ENCODE data around the gene GADD45B.
"Not testable (repeated sequence)": the region's sequence is repeated elsewhere in the genome, so short reads cannot be mapped to it uniquely, and the experiment has no call there.

The GADD45B gene

DNA sequence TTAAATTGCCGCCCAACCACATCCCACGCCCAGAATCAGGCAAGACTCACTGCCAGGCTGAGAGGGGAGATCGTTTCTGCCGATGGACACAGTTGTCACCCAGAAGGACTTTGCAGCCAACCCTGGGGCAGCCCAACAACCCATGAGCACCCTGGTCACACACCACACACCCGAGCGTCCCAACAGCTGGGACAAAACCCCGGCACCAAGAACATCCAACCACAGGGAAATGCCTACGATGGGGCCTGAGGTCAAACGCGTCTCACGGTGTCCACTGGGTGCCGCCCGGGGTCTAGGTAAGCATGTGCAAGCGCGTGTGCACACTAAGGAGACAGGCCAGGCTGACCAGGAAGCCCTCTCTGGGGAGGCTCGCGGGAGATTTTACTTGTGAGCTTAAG is 32.1 kb upstream of the GADD45B start:
- DNase-seq (ENCODE audit: low read depth), result no peak

DNA sequence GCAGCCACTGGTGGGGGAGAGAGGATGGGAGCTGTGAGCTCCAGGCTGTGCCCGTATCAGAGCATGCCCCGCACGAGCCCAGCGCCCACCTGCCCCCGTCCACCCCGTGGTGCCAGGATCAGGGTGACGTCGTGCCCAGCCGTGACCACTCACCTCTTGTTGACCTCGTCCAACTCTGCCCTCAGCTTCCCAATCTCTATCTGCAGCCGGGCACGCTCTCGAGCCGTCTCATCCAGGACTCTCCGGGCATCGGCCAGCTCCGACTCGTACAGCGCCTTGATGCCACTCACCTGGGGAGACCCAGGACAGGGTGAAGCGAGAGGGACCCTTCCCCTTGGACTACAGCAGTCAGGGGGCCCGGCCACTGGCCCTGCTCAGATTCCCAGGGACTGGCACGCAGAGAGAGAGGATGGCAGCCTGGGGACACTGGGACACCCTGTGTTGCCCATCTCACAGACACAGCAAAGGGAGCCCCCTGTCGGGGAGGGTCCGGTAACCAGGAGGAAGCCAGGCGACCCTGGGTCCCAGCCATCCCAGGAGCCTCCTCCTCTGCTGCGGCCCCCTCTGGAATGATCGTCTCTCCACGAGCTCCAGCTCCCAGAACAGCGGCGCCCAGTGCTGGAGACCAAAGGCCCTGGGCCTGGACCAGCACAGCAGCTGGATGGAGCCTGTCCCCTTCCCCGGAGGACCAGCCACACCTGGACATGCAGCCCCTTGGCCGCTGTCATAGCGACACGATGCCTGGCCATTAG is 31.5 kb upstream of the GADD45B start:
- no peak for DNase-seq (ENCODE audit: low read depth)

DNA sequence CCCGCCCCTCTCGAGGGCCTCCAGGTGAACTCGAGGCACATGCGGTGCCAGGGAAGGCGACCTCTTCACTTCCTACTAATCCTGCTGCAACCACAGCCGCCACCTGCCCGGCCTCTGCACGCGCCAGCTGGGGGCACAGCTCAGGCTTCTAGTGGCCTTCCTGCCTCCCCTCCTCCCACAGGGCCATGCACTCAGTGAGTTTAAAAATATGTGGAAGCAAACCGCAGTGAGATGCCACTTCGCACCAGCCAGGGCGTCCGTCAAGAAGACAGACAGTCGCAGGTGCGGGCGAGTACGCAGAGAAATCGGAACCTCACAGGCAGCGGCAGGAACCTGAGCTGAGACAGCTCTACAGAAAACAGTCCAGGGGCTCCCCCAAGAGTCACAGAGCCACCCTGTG is 29.5 kb upstream of the GADD45B start:
- no peak for DNase-seq (ENCODE audit: low read depth)

DNA sequence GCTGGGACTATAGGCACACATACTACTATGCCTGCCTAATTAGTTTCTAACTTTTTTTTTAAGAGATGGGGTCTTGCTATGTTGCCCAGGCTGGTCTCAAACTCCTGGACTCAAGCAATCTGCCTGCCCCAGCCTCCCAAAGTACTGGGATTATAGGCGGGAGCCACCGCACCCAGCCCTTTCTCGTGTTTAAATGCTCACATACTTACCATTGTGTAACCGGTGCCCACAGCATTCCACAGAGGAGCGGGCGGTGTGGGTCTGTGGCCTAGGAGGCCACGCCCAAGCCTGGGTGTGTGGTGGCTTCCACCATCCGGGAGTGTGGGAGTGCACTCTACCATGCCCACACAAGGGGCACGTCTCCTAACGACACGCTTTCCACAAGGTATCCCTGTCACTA is 26.9 kb upstream of the GADD45B start:
- DNase-seq (ENCODE audit: low read depth), result no peak

DNA sequence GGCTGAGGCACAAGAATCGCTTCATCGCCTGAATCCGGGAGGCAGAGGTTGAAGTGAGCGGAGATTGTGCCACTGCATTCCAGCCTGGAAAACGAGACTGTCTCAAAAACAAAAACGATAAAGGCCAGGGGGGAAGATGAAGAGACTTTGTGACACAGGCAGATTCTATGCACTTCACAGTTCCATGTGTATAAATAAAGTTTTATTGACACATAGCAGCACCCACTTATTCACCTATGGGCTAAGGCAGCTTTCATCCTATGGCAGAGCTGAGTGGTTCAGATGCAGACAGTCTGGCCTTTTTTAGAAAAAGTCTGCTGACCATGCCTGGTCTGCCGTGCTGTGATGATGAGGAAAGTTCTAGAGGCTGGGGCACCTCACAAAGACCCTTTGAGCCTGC is 24.8 kb upstream of the GADD45B start:
- no peak for DNase-seq (ENCODE audit: low read depth)

DNA sequence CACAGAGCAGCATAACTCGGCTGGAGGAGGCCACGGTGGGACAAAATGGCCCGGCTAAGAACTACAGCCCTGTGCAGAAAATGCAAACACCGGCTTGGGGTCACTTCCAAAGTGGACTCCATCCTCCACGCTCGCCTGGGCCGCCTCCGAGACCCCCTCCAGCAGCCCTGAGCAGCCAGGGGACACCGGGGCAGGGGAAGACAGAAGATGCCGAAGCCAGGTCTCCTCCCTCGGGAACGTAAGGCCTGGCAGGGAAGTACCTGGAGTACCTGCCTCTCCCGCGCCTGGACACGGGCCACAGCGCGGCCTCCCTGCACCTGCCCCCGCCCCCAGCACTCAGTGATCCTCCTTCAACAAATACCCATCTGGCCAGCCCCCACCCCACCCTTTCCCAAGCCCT is 24.2 kb upstream of the GADD45B start:
- DNase-seq (ENCODE audit: low read depth), result no peak

DNA sequence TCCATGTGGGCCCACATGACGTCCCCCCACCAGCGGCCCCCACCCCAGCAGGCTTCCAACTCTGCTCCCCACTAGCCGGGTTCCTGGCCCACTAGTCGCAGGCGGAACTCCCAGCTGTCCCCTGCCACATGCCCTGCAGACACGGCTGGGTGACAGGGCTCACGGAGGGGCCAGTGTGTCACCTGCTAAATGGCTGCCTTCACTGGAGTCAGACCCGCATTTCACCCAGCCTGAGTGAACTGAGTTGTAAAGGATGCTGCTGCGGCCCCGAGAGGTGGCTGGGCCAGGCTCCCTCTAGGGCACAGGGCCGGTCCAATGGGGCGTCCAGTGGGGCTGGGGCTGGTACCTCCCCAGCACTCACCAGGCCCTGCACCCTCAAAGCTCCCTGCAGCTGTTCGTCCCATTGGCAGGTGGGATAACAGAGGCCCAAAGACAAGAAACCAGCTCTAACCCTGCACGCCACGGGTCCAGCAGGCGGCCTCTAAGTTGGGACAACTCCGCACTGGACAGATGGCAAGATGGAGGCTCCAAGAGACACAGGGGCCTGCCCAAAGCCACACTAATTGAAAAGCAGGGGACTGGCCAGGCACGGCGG is 22.4 kb upstream of the GADD45B start:
- no peak for DNase-seq (ENCODE audit: low read depth)

DNA sequence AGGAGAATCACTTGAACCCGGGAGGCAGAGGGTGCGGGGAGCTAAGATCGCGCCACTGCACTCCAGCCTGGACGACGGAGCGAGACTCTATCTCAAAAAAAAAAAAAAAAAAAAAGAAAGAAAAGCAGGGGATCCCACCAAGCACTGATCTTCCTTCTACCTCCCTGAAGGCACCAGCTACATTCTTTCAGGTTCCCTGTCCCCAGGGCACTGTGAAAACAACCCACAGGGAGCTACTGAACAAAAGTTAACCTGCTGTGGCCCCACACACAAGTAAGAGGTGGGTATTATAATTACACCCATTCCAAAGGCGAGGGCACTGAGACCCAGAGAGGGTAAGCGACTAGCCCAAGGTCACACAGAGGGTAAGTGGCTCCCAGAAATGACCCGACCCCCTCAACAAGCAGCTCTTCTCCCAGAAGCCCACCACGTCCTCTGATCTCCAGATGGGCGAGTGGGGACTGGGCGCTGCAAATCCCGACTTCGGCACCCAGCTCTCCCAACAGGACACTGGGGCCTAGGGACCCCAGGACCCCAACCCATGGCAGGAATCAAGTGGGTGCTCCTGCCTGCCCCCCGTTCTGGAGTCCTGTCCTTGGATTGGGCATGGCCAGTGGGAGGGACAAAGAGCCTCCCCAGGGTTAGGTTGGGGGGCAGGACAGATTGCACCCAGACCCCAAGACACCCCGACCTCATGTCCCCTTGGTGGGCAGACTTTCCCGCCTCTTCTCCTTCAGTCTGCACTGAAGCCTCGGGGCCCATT is 21.5 kb upstream of the GADD45B start:
- no peak for DNase-seq (ENCODE audit: low read depth)

DNA sequence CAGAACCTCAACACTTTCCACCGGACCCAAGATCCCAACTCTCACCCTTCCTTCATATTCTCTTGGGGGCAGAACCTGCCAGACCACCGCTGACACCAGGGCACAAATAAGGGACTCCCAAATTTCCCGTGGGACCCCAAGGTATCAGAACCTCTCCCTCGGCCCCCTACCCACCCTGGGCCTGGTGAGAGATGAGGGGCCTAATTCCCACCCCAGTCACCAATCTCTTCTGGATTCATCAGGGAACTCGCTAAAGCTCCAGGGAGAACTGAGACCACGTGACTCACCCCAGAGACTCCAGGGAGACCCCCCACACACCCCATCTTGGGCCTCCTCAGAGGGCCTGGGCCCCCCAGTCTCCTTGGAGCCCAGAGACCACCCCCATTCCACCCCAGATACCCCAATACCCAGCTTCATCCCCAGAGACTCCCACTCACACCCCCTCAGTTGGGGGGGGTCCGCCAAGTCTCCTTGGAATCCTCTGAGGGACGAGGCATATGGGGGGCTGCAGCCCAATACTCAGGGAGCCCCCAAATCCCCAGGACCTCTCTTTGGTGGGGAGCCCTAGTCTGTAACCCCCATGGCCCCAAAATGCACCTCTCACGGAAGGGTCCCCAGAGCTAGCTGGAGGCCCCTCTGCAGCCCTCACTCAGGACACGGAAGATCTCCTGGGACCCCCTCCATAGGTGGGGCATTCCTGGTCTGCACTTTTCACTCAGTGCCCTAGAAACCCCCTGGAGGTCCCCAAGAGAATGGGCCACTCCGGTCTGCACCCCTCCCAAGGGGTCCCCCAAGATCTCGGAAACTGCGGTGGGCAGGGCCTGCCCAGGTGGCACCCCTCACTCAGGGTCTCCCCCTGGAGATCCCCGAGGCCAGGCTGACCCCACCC is 20.7 kb upstream of the GADD45B start:
- no peak for DNase-seq (ENCODE audit: low read depth)

DNA sequence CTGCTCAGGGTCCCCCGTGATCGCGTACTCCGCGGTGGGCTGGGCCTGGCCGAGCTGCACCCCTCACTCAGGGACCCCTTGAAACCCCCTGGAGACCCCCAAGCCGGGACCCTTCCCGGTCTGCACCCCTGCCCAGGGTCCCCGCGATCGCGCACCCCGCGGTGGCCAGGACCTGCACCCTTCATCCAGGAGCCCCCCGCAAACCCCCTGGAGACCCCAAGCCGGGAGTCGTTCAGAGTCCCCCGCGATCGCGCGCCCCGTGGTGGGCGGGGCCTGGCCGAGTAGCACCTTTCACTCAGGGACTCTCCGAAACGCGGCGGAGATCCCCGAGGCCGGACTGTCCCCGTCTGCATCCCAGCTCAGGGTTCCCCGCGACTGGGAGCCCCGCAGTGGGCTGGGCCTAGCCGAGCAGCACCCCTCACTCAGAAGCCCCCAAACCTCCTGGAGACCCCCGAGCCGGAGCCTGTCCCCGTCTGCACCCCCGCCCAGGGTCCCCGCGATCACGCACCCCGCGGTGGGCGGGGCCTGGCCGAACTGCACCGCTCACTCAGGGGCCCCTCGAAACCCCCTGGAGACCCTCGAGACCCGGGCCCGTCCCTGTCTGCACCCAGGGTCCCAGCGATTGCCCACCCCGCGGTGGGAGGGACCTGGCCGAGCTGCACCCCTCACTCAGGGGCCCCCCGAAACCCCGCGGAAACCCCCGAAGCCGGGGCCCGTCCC is 19.9 kb upstream of the GADD45B start:
- no peak for DNase-seq (ENCODE audit: low read depth)

DNA sequence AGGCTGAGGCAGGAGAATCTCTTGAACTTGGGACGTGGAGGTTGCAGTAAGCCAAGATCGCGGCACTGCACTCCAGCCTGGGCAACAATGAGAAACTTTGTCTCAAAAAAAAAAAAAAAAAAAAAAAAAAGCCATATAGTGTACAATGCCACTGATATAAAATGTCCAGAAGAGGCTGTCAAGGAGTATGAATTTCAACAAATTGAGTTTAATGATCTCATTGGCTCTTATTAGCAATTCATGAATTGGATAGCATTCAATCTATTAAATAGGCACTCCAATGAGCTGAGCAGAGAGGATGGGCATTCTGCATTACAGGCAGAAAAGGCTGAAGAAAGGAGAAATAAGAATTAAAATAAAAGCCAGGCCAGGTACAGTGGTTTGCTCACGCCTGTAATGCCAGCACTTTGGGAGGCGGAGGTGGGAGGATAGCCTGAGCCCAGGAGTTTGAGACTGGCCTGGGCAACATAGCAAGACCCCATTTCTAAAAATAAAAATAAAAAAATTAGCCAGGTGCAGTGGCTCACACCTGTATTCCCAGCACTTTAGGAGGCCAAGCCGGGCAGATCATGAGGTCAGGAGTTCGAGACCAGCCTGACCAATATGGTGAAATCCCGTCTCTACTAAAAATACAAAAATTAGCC is 18.4 kb upstream of the GADD45B start:
- DNase-seq (ENCODE audit: low read depth), result no peak

DNA sequence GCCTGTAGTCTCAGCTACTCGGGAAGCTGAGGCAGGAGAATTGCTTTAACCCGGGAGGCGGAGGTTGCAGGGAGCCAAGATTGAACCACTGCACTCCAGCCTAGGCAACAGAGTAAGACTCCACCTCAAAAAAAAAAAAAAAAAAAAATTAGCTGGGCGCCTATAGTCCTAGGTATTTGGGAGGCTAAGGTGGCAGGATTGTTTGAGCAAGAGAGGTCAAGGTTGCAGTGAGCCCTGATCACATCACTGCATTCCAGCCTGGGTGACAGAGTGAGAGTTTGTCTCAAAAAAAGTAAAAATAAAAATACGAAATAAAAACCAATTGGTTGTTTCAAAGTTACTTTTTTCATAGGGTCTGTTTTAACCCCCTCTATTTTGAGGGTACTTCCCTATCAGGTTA is 17.9 kb upstream of the GADD45B start:
- DNase-seq (ENCODE audit: low read depth), result no peak

DNA sequence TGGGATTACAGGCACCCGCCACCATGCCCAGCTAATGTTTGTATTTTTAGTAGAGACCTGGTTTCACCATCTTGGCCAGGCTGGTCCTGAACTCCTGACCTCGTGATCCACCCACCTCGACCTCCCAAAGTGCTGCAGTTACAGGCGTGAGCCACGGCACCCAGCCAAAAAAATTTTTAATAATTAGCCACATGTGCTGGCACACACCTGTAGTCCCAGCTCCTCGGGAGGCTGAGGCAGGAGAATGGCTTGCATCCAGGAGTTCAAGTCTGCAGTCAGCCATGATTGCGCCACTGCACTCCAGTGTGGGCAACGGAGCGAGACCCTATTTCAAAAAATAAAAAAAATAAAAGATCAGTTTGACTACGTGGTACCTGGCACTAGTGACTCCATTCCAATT is 17.2 kb upstream of the GADD45B start:
- DNase-seq (ENCODE audit: low read depth), result not testable (repeated sequence)

DNA sequence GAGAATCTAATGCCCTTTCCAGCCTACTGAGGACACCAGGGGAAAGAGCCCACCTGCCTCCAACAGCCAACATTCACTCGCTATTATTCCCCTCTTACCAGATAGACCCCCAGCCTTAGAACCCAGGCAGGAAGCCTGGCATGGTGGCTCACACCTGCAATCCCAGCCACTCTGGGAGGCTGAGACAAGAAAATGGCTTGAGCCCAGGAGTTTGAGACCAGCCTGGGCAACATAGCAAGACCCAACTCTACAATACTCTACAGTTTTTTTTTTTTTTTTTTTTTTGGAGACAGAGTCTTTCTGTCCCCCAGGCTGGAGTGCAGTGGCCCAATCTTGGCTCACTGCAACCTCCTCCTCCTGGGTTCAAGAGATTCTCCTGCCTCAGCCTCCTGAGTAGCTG is 15.7 kb upstream of the GADD45B start:
- DNase-seq (ENCODE audit: low read depth), result no peak

DNA sequence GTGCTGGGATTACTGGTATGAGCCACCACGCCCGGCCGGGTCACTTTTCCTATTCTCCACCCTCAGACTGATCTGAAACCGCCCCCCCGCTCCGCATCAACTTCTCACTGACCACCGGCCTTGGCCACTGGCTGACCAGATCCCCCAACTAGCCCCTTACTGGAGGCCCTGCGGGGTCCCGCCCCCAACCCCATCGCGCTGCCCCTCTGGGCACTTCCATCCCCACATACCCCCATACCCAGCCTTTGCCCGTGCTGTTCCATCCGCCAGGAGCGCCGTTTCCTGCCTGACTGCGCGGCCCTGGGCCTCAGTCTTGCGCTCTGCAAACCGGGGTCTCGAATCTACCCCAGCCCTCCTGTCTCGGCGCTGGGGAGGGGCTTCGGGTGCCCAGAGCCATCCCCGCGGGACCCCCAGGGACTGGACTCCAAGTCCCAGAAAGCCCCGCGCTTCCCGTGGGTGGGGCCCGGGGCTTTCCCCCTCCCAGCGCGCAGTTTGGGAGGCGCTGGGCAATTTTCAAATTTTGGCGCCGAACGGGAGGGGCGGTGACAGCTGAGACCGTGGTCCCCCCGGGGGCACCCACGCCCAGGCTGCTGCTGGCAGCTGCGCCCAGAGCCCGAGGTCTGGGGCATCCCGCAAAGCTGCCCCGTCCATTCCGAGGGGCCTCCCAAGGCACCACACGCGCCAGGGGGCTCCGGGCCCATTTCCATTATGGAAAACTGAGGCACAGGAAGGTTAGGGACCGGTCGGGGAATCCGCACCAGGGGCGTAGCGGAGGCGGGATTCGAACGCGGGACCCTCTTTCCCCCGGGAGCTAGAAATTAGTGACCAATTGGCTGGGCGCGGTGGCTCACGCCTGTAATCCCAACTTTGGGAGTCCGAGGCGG is 13.9 kb upstream of the GADD45B start:
- no peak for DNase-seq (ENCODE audit: low read depth)

DNA sequence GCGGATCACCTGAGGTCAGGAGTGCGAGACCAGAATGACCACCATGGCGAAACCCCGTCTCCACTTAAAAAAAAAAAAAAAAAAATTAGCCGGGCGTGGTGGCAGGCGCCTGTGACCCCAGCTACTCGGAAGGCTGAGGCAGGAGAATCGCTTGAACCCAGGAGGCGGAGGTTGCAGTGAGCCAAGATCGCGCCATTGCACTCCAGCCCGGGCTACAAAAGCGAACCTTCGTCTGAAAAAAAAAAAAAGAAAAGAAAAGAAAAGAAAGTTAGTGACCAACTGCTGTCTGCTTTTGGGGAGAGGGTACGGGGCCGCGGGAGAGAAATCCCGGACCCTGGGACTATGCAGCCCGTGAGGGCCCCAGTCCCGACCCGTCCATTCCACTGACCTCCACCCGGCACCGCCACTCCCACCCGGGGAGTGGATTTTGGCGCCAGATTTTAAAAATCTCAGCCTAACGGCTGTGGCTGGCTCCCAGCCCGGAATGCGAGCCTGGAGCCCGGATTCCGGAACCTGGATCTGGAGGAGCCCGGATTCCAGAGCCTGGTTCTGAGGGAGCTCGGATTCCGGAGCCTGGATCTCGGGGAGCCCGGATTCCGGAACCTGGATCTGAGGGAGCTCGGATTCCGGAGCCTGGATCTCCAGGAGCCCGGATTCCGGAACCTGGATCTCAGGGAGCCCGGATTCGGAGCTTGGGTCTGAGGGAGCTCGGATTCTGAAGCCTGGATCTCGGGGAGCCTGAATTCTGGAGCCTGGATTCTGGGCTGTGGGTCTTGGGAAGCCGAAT is 13.1 kb upstream of the GADD45B start:
- no peak for DNase-seq (ENCODE audit: low read depth)

DNA sequence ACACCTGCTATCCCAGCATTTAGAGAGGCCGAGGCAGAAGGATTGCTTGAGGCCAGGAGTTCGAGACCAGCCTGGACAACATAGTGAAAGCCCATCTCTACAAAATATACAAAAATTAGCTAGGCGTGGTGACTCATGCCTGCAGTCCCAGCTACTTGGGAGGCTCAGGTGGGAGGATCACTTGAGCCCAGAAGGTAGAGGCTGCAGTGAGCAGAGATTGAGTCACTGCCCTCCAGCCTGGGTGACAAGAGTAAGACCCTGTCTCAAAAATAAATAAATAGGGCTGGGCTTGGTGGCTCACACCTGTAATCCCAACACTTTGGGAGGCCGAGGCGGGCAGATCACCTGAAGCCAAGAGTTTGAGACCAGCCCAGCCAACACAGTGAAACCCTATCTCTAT is 12.2 kb upstream of the GADD45B start:
- not testable (repeated sequence) for DNase-seq (ENCODE audit: low read depth)

DNA sequence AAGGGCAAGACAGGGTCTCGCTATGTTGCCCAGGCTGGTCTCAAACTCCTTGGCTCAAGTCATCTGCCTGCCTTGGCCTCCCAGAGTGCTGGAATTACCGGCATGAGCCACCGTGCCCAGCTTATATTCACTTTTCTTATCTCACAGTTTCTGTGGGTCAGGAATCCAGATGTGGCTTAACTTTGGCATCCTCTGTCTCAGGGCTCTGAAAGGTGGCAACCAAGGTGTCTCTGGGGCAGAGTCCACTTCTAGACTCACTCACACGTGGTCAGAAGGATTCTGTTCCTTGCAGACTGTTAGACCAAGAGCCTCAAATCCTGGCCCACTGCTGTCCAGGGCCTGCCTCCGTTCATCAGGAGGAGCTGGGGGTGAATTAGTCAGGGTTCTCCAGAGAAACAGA is 11.5 kb upstream of the GADD45B start:
- no peak for DNase-seq (ENCODE audit: low read depth)

DNA sequence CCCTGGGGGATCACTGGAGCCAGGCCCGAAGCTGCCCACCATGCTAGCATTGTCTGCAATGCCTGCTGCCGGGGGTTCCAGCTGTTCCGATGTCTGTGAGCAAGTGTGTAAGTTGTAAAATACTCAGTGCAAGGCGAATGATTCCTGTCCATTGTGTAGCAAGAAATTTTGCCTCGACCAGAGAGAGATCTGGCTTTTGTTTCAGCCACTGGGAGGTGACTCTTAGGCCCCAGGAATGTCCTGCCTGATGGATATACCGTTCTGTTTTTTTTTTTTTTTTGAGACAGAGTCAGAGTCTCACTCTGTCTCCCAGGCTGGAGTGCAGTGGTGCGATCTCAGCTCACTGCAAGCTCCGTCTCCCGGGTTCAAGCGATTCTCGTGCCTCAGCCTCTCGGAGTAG is 7.3 kb upstream of the GADD45B start:
- no peak for DNase-seq (ENCODE audit: low read depth)
